DMS53 treated with DMSO at 0.1 percent for 48 hours (cell line): ENCODE measurements around the gene PLA2G4D.

Source experiments
- DNase-seq: peaks from one replicate; lab custom pipeline; 2025; ENCODE audit not compliant: unreplicated experiment; lab: John Stamatoyannopoulos, UW

Gene PLA2G4D

DNA sequence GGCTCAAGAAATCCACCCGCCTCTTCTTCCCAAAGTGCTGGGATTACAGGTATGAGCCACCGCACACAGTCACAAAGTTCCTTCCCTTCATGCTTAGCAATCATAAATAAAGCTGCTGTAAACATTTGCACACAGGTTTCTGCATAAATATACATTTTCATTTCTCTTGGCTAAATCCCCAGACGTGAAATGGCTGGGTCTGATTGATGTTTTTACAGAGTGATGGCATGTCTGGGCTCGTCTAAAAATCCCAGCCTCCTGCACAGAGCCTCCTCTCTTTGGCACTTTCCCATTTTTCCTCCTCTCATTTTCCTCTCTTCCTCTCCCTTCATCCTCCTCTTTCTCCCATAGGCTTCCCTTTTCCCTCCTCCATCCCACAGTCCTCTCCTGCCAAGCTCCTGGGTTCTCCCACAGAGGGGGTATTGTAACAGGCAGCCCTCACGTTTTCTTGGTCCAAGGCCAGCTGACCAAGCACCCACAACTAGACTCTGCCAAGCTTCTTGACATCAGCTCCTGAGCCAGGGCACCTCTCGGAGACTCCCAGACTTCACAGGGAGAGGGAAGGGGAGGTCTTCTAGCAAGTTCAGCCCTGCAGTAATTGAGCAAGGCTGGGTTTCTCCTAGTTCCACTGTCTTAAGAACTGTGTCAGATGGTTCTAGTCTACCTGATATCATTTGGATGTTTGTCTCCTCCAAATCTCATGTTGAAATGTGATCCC lies 63.0 kb downstream of the PLA2G4D start:
- no peak for DNase-seq

DNA sequence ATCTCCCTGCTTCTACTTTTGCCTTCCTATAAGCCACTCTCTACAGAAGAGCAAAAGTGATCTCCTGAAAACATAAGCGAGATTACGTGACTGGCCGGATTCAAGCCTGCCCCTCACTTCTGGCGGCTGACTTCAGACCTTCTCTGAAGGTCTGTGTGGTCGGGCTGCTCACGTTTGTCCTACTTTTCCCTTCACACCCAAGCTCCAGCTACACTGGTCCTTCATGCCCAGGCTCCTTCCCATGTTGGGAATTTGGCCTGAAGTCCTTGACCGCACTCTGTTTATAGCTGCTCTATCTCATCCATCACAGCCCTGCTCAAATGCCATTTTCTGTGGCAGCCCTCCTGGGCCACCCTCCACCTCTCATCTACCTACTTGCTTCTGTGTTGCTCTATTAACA lies 66.8 kb downstream of the PLA2G4D start:
- no peak for DNase-seq

DNA sequence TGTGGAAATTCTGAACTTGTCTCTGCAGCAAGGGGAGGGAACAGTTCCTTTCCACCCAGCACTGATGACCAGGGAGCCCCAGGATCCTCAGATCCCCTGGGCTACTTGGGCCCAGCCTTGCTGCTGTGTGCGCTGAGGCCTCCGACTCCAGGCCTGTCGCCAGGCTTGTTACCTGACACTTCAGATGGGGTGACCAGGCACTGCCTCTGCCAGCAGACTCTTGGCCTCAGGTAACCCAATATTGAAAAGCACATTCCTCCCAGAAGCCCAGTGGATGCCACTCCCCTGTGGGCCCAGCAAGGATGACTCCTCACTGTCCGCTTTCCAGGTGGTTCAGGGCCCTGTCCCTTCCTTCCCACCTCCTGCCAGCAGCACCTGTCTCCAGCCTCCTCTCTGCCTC lies 70.1 kb downstream of the PLA2G4D start:
- no peak for DNase-seq

DNA sequence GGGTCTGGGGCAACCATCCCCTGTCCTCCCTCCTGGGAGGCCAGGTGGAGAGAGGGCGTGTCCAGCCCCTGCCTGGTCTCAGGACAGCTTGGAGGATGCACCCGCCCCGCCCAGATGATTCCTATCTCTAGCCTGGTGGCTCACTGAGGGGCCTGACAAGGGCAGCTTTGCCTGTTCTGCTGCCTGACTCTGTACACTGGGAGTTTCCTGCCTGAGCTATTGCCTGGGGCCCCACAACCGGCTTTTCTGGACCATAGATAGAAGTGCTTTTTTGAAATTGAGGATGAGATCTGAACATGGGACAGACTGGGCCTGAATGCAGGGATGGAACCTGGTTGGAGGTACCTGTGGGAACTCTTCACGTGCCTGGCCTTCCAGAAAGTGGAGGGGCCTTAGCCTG lies 72.8 kb downstream of the PLA2G4D start:
- DNase-seq = no peak

DNA sequence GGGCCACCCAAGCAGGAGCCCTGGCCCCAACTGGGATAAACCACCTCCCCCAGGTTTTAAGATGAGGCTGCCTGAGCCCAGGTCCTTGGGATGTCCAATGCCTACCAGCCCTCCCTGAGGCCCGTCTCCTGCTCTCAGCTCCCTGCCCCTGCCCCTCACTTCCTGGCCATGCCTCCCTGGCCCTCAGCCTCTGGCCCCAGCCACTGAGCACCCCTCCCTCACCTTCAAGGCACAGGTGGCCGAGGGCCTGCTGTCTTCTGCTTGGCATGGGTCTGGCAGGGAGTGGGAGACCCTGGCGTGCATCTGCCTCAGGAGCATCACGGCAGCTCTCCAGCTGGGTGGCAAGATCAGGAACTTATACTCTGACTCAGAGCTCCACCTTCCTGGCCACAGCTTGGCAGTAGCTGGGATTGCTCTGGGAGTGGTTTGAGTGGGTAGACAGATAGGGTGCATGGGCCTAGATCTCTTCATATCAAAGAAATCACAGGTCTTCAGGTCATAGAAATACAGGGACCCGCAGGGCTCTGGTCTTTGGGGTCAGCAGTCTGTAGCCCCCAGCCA lies 73.6 kb downstream of the PLA2G4D start, which contains the start of gene PLA2G4E:
Gene PLA2G4E, minus strand, starts transcription at position 330 of the 561 bp plus-strand sequence. Its CDS starts 12 bp downstream, at position 318.
- DNase-seq = no peak

DNA sequence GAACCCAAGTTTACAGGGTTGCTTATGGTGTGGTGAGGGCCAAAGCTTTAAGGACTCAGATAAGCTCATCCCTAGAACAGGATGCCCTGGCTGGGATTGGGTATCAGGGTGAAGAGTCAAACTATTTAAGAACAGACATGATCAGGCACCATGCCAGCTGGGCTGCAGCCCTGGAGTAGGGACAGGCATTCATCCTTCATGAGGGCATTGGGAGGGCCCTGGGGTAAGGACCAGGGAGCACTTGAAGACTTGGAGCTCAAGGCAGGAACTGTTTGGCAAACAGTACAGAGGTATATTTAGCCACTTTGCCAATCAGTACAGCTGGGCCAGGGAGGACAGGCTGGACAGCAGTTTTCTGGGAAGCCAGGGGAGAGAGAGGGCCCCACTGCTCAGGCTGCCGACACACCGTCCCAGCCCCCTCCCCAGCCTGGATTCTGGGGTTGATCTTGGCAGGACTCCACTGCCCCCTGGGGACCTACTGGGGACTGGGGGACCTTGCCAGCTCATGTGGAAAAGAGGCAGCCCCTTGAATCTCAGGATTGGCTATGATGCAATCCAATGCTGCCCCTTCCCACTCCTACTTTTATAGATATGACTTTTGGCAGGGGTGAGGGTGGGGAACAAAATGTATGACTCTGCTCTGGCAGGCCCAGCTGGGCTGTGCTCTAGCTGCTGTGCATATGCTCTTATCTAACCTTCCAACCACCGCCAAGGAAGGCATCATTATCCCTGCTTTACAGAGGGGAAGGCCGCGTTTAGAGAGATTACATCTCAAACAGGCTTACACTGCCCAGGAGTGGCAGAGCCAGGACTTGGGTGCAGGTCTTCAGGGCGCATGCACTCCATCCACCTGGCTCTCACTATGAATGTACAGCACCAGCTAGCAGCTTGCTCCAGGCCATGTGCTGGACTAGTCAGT lies 75.8 kb downstream of the PLA2G4D start:
- no peak for DNase-seq
